ENCODE measurements around the gene HSPA12B. TPM values are rescaled to one million over a fixed set of nuclear protein-coding genes. Genes with fewer than 3 reads are reported as not detected.

Gene HSPA12B
- total RNA-seq, 3 donors from 2014 or later (not counting 1 experiment from before 2014, with no cell fraction given): not detected

DNA sequence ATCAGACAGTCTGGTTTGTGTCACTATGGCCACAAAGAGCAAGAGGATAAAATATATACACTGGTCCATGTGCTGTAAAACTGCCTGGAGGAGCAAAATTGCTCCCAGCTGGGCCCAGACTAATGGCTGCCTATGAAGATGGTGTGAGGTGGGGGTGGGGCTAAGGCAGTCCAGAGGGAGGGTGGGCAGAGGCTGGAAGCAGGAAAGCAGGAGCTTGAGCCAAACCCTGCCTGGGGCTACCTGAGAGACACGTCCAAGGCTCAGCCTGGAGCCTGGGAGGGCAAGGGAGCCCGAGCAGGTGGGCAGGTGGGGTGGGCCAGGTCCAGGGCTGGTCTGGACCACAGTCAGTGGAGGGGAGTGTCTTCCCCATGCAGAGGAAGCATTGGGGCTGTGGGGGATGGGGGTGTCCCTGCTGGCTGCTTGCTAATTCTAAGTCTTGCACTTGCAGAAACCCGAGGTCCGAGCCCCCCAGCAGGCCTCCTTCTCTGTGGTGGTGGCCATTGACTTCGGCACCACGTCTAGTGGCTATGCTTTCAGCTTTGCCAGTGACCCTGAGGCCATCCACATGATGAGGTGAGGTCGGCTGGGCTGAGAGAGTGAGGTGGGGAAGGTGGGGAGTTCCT is 9.5 kb downstream of the HSPA12B start:
- no peak overlapping the region for H3K4me3 ChIP-seq (ENCODE audit: low read length)
- H3K27me3 ChIP-seq (ENCODE audit: control insufficient read depth, insufficient read depth, low read length): no peaks in the 10 kb centered on the region
- no peaks in the 10 kb centered on the region for H3K36me3 Mint-ChIP-seq
- no peaks in the 10 kb centered on the region for H3K27me3 Mint-ChIP-seq (ENCODE audit: low read depth in 2 of 2)
- H3K9me3 ChIP-seq (ENCODE audit: control insufficient read depth, insufficient read depth, low read length): no peaks in the 10 kb centered on the region
- intact Hi-C loops (cut with micrococcal nuclease): no loop called here
- TF ChIP-seq, protein P1, sequence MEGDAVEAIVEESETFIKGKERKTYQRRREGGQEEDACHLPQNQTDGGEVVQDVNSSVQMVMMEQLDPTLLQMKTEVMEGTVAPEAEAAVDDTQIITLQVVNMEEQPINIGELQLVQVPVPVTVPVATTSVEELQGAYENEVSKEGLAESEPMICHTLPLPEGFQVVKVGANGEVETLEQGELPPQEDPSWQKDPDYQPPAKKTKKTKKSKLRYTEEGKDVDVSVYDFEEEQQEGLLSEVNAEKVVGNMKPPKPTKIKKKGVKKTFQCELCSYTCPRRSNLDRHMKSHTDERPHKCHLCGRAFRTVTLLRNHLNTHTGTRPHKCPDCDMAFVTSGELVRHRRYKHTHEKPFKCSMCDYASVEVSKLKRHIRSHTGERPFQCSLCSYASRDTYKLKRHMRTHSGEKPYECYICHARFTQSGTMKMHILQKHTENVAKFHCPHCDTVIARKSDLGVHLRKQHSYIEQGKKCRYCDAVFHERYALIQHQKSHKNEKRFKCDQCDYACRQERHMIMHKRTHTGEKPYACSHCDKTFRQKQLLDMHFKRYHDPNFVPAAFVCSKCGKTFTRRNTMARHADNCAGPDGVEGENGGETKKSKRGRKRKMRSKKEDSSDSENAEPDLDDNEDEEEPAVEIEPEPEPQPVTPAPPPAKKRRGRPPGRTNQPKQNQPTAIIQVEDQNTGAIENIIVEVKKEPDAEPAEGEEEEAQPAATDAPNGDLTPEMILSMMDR (IDR thresholded peaks at IDR 0.05): no peak
- no peaks in the 10 kb centered on the region for H3K36me3 ChIP-seq (ENCODE audit: control insufficient read depth, insufficient read depth, low read length)
- H3K4me1 ChIP-seq (ENCODE audit: control insufficient read depth, insufficient read depth, low read length): peaks cover 11% of the 10 kb centered on the region
- peaks cover 4 to 17% of the 10 kb centered on the region in 2 donors for H3K4me1 Mint-ChIP-seq
- ATAC-seq: no peak
- no peak overlapping the region for H3K27ac Mint-ChIP-seq
- H3K4me3 Mint-ChIP-seq: no peak overlapping the region
- 83% methylated on average over 7 of the region's 7 CpGs for WGBS (ENCODE audit: insufficient coverage)
- no peaks in the 10 kb centered on the region for H3K9me3 Mint-ChIP-seq
- no peak for DNase-seq
- H3K27ac ChIP-seq (ENCODE audit: low read length): no peak overlapping the region

DNA sequence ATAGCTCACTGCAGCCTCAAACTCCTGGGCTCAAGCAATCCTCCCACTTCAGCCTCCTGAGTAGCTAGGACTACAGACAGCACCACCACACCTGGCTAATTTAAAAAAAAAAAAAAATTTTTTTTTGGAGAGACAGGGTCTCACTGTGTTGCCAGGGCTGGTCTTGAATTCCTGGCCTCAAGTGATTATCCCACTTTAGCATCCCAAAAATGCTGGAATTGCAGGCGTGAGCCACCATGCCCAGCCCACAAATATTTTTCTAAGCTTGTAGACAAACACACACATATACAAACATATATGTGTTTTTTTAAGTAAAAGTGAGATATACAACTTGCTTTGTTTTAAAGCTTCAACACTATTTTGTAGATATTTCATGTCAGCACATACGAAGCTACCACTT is 10.8 kb downstream of the HSPA12B start:
- H3K27me3 Mint-ChIP-seq (ENCODE audit: low read depth in 2 of 2): no peaks in the 10 kb centered on the region
- intact Hi-C loops (cut with micrococcal nuclease): no loop called here
- no peak overlapping the region for H3K4me3 Mint-ChIP-seq
- peaks cover 4 to 17% of the 10 kb centered on the region in 2 donors for H3K4me1 Mint-ChIP-seq
- no peak overlapping the region for H3K27ac Mint-ChIP-seq
- DNase-seq (no peak), ATAC-seq (no peak)
- no peaks in the 10 kb centered on the region for H3K9me3 ChIP-seq (ENCODE audit: control insufficient read depth, insufficient read depth, low read length)
- no peaks in the 10 kb centered on the region for H3K27me3 ChIP-seq (ENCODE audit: control insufficient read depth, insufficient read depth, low read length)
- TF ChIP-seq, protein P1 (IDR thresholded peaks at IDR 0.05): no peak
- H3K4me1 ChIP-seq (ENCODE audit: control insufficient read depth, insufficient read depth, low read length): peaks cover 11% of the 10 kb centered on the region
- H3K36me3 ChIP-seq (ENCODE audit: control insufficient read depth, insufficient read depth, low read length): no peaks in the 10 kb centered on the region
- H3K27ac ChIP-seq (ENCODE audit: low read length): no peak overlapping the region
- H3K4me3 ChIP-seq (ENCODE audit: low read length): no peak overlapping the region
- H3K36me3 Mint-ChIP-seq: no peaks in the 10 kb centered on the region
- 100% methylated on average over 1 of the region's 2 CpGs for WGBS (ENCODE audit: insufficient coverage)
- no peaks in the 10 kb centered on the region for H3K9me3 Mint-ChIP-seq

DNA sequence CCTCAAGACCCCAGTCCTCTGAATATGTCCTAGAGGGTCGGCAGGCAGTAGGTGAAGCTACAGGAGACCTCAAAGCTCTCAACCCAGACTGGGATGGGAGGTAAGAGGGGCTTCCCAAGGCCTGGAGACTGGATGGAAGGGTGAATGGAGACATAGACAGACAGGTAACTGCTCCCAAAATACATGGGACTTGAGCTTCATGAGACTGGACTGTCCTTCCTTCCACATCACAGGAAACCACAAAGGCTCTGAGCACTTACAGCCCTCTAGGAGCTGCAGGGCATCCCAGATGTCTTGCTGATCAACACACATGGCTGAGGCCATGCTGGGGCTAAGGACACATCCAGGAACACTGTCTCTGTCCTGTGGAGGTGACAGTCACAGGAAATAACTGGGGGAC is 11.6 kb downstream of the HSPA12B start:
- H3K9me3 Mint-ChIP-seq: no peaks in the 10 kb centered on the region
- Histone ChIP-seq H3K4me1 (ENCODE audit: control insufficient read depth, insufficient read depth, low read length) (peaks cover 11% of the 10 kb centered on the region), H3K4me3 (ENCODE audit: low read length) (no peak overlapping the region), H3K27ac (ENCODE audit: low read length) (no peak overlapping the region), H3K27me3 (ENCODE audit: control insufficient read depth, insufficient read depth, low read length) (no peaks in the 10 kb centered on the region), H3K36me3 (ENCODE audit: control insufficient read depth, insufficient read depth, low read length) (no peaks in the 10 kb centered on the region), H3K9me3 (ENCODE audit: control insufficient read depth, insufficient read depth, low read length) (no peaks in the 10 kb centered on the region)
- TF ChIP-seq, protein P1 (IDR thresholded peaks at IDR 0.05): no peak
- no peak overlapping the region for H3K4me3 Mint-ChIP-seq
- peaks cover 4 to 17% of the 10 kb centered on the region in 2 donors for H3K4me1 Mint-ChIP-seq
- intact Hi-C loops (cut with micrococcal nuclease): no loop called here
- no peaks in the 10 kb centered on the region for H3K36me3 Mint-ChIP-seq
- ATAC-seq: no peak
- 85% methylated on average over 1 of the region's 1 CpG for WGBS (ENCODE audit: insufficient coverage)
- no peak for DNase-seq
- H3K27me3 Mint-ChIP-seq (ENCODE audit: low read depth in 2 of 2): no peaks in the 10 kb centered on the region
- H3K27ac Mint-ChIP-seq: no peak overlapping the region
